ENCODE data around the gene ARFIP1.
"Not testable (repeated sequence)": the region's sequence is repeated elsewhere in the genome, so short reads cannot be mapped to it uniquely, and the experiment has no call there.

The ARFIP1 gene, protein sequence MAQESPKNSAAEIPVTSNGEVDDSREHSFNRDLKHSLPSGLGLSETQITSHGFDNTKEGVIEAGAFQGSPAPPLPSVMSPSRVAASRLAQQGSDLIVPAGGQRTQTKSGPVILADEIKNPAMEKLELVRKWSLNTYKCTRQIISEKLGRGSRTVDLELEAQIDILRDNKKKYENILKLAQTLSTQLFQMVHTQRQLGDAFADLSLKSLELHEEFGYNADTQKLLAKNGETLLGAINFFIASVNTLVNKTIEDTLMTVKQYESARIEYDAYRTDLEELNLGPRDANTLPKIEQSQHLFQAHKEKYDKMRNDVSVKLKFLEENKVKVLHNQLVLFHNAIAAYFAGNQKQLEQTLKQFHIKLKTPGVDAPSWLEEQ

DNA sequence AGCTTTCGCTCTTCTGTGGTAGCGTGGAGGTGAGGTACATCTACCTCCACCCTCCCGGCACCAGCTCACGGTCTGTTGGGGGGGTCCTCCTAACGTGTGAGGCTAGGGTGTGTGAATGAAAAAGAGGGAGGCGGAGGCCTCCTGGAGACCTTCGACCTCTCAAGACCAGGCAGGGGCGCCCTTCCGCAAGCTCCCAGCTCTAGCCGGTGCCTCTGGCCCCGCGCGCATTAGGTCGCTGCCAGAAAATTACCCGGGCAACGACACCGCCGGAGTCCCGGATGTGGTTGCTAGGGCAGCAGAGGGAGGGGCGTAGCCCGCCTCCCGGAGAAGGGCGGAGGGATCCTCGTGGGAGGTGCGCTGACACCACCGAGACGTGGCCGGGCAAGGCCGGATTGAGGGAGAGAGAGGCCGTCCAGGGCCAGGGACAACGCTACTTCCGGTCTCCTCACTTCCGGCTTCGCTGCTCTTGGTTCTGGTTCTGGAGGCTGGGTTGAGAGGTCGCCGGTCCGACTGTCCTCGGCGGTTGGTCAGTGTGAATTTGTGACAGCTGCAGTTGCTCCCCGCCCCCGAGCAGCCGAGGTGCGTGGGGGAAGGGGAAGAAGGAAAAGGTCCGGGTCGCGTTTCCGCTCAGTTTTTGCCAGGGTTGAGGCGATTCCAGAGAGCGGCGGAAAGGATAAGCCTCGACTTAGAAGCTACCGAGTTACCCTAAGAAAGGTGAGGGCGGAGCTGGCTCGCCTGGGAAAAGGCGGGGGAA is at the start of gene ARFIP1, which contains the start of gene TIGD4:
Gene ARFIP1 (plus strand): TSS at position 442 of the 754 bp plus-strand sequence. CDS start 49,680 bp downstream, outside the sequence.
Gene TIGD4 (minus strand): TSS at position 218 of the 754 bp plus-strand sequence. CDS start 8,726 bp downstream, outside the sequence.
- DNase-seq, result peak; percentile 92

DNA sequence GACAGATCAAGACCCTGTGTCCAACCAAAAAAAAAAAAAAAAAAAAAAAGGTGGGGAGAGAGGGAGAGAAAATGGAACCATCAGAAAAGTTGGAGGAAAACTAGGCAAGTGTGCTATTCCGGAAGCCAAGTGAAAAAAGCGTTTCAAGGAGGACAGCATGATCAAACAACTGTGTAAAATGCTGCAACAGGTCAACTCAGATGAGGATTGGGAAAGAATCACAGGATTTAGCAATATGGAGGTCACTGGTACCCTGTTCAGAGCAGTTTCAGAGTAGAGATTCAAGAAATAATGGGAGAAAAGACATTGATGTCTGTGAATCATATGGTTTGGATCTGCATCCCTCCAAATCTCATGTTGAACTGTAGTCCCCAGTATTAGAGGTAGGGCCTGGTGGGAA is 47.8 kb upstream of the ARFIP1 start:
- no peak for DNase-seq

DNA sequence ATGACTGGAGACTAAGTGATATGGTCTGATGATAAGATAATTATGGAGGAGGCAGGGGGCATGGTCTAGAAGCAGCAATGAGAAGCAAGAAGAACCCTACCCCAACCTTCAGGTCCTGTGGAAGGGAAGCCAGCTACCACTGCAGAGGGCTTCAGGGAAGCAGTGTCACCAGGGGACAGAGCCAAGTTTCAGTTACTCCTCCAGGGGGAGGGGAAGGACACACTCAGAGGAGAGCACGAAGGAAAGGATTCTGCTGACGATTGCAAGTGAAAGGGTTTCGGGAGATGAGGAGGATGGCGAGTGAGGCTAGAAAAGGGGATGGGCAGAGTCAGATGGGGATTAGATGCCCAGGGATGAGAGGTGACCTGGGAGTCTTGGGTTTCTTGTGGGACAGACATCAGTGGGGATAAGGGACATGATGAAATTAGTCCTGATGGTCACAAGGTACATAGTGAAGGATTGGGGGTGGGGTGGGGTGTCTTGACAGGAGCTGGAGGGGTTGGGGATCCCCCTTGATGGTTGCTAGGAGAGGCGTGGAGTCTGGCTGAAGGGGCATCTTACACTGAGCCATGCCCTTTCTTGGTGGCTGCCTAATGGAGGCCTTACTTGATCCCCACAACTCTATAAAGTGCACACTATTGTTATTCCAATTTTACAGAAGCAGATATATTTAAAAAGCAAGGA is 45.6 kb upstream of the ARFIP1 start:
- DNase-seq, result no peak

DNA sequence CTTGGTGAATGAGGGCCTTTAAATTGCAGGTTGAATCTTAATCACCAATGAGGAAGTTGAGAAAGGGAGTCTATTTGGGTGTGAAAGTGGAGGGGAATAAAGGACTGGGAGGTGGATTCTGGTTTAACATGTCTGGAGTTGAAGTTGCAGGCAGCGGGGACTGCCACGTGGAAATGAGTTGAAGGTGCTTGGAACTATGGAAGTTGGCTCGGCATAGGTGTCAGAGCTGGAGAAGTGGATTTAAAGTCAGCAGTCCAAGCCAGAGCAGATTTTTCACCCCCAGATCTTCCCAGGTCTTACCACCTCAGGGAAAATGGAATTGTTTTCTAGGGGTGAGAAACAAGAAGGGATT is 45.1 kb upstream of the ARFIP1 start:
- no peak for DNase-seq

DNA sequence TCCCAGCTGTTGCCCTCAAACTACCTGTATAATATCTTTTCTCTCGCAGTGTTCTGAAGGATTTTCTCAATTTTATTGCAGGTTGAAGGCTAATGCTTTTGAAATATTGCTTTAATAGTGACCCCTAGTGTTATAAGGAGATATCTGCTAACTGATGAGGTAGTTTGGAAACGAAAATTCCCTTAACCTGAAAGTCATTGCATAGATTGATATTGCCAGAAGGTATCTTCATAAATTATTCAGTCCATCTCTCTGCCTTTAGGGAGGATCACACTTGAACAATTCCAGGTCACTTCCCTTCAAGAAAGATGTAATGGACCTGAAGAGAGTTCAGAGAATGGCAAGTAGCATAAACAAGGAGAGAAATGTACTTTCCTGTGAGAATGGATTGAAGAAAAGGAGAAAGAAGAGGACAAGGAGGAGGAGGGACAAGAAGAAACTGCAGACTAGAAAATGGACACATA is 44.3 kb upstream of the ARFIP1 start:
- DNase-seq, result no peak

DNA sequence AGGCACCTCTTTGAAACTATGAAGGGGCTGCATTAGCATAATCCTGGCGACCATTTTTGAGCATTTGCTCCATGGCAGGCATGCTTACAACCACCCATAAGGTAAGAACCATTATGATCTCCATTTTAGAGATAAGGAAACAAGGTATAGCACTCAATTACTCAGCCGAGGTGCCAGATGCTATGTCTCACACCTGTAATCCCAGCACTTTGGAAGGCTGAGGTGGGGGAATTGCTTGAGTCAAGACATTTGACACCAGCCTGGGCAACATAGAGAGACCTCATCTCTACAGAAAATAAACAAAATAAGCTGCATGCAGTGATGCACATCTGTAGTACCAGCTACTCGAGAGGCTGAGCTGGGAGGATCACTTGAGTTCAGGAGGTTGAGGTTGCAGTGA is 43.8 kb upstream of the ARFIP1 start:
- DNase-seq, result no peak

DNA sequence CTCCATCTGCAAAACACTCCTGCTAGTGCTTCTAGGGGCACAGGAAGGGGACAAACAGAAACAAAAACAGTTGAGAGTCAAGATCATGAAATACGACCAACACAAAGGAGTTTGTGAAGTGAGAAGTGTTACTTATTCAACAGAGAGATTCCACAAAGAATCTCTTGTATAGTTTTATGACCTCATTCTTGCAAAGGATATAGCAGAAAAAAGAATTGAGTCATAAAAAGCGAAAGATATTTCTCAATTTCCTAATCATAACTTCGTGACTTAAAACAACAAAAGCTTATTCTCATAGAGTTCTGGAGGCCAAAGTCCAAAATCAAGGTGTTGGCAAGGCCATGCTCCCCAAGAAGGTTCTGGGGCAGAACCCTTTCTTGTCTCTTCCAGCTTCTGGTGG is 40.9 kb upstream of the ARFIP1 start:
- no peak for DNase-seq

DNA sequence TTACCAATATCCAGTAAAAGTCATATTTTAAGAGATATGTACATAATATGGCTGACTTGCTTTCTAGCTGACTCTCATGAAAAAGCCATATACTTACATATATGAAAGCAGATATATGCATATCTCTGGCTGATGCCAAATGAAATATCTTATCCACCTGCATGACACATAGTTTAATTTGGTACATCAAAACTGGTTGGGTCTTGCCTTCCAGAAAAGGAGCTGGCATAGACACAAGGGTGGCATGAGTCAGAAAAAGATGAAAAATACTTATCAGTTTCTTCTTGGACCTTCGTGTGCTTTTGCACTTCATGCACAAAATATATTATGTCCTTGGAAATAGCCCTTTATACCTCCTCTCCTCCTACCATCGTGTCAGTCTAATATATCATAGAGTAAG is 32.3 kb upstream of the ARFIP1 start:
- no peak for DNase-seq

DNA sequence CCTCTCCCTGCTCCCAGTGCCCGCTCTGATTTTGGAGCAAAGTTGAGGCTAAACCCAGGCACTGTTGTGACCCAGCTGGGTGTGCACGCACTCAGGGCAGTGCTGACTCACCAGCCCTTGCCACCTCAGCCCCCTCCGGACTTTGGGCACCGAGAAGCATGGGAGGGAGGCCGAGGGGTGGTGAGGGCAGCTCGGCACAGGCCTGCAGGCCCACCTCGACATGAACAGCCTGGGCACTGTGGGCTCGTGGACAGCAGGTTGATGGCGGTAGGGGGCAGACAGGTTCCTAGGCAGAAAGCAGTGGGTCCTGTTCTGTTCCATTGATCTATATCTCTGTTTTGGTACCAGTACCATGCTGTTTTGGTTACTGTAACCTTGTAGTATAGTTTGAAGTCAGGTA is 31.1 kb upstream of the ARFIP1 start:
- DNase-seq, result no peak

DNA sequence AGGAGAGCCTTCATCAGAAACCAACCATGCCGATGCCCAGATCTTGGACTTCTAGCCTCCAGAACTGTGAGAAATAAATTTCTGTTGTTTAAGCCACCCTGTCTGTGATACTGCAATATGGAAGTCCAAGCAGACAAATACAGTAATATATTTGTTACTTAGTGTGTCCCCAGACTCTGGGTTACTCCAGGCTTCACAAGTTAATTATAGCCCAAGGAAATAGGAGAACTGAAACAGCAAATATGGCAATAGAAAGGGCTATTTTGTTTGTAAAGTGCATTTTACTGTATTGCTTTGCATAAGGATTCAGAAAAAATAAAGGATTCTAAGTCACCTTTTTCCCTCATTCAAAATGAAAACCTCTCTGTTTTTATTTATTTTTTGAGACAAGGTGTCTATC is 16.0 kb upstream of the ARFIP1 start:
- DNase-seq, result no peak

DNA sequence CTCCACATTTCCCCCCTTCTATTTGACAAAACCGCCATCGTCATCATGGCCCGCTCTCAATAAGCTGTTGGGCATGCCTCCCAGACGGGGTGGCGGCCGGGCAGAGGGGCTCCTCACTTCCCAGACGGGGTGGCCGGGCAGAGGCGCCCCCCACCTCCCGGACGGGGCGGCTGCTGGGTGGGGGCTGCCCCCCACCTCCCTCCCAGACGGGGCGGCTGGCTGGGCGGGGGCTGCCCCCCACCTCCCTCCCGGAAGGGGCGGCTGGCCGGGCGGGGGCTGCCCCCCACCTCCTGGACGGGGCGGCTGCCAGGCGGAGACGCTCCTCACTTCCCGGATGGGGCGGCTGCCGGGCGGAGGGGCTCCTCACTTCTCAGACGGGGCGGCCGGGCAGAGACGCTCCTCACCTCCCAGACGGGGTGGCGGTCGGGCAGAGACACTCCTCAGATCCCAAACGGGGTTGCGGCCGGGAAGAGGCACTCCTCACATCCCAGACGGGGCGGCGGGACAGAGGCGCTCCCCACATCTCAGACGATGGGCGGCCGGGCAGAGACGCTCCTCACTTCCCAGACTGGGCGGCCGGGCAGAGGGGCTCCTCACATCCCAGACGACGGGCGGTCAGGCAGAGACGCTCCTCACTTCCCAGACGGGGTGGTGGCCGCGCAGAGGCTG is 14.6 kb upstream of the ARFIP1 start:
- DNase-seq, result not testable (repeated sequence)

DNA sequence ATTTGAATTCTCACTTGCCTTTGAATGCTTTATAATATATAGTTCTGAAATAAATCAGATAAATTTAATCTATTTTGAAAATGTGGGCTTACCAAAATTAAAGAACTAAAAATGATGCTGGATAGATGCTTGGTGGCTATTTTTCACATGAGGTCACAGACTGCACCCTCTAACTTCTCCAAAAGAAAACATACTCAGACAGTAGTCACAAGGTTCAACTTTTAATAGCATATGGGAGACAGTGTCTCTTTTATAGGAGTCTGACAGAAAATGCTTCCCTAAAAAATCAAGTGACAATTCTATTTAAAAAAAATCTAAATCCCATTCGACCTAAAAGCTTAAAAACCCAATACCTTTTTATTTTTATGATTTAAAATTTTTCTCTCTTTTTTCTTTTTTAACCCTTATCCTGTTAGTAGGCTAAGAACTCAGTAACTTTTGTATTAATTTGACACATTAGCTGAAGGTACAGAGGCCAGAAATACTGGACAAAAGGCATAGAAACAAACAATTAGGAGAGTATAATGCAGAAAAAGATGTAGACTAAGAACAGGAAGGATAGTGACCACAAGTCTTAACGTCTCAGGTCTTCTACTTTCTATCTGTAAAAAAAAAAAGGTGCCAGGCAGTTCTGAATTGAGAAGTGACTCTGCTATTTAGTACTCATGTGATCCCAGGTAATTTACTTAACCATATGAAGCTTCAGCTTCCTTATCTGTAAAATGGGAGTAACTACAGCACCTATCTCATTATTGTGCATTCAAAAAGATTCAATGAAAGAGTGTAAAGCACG is 7.8 kb upstream of the ARFIP1 start:
- DNase-seq, result no peak

DNA sequence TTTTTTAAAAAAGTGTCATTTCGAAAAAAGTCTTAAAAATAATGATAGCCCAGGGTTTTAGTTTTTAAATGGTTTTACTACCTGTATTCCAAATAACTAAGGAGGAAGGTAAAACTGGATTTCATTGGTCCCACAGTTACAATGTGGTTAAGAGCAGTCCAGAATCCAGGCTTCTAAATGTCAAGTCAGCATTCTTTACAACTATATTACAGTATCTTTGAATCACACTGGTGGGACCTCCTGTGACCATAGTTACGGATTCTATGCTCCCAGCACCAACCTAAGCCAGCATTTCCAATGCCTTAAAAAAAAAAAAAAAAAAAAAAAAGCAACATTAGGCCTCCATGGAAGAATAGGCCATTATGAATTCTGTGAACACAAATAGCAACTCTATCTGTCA is 6.4 kb upstream of the ARFIP1 start:
- DNase-seq, result no peak

DNA sequence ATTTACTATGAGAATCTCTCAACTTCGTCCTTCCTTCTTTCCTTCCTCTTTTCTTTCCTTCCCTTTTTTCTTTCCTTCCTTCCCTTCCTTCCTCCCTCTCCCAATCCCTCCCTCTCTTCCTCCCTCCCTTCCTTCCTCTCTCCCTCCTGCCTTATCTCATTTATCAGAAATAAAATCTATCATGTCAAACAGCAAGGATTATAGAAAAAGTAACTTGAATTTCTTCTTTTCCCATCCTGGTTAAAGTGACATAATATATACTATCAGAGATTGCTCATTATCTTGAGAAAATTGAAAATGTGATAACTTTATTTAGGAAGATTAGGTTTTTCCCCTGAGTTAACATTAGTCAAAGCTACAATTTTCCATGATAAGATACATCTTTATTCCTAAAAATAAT is 5.8 kb upstream of the ARFIP1 start:
- no peak for DNase-seq

DNA sequence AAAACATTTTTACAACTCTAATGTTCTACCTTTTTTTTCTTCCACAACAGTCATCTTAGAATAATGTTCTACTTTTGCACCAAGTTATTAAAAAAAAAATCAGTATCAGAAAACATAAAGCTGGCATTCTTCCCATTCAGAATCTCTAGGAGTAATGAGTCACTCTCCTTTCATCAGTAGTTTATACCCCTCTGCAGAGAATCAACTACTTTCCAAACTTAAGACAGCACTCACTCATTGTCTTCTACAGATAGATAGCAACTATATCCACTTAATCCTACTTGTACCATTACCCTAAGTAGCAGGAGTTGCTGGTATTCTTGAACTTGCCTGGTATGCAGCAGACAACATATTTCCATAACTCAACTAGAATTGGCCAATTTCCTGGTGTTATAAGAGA is 3.4 kb upstream of the ARFIP1 start:
- DNase-seq, result no peak

DNA sequence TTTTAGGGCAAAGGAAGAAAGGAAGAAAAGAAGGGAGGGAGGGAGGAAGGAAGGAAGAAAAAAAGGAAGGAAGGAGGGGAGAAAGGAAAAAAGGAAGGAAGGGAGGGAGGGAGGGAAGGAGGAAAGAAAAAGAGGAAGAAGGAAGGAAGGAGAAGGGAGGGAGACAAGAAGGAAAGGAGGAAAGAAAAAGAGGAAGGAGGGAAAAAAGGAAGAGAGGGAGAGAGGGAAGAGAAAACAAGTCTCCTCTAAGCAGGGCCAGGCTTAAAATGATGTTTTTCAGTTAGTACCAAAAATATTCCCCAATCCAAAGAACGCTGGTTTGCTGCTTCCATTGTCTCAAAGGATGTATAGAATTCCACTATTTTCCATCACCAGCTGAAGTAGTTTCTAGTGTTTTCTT is 2.3 kb upstream of the ARFIP1 start:
- DNase-seq, result no peak

DNA sequence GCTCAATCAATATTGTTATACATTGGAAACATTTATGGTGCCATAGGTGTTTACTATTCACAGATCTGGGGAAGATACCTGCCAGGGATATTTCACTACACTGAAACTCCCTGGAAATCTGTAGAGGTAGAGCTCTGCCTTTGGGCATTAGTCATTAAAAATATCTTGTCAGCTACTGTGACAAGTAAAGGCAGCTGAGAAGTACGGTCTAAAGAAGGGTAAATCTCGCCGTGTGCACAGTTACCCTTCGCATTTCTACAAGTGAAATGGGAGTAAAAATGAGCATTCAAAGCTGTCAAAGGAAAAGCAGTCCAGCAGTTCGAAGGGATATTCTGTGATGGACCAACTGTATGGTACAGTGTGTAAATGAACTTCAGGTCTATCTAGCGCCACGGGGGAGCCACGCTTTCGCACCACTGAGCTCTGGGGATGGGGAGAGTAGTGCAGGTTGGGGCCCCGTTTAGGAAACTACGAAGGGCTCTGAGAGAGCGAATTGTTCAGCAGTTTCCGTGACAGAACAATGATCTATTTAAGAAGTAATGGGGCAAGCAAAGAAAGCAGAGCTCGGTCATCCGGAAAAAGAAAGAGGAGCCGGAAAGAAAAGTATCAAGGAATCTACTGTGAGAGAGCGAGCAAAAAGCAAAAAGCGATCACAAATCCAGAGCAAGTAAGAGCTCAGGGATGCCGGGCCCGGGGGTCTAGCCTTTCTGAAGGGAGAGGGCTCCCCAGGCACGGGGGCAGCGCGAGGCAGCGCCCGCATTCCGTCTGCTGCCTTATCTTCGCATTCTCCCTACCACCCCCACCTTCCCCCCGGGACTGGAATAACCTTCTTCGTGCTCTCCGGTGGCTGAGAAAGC is 870 bp upstream of the ARFIP1 start:
- peak; percentile 11 for DNase-seq

DNA sequence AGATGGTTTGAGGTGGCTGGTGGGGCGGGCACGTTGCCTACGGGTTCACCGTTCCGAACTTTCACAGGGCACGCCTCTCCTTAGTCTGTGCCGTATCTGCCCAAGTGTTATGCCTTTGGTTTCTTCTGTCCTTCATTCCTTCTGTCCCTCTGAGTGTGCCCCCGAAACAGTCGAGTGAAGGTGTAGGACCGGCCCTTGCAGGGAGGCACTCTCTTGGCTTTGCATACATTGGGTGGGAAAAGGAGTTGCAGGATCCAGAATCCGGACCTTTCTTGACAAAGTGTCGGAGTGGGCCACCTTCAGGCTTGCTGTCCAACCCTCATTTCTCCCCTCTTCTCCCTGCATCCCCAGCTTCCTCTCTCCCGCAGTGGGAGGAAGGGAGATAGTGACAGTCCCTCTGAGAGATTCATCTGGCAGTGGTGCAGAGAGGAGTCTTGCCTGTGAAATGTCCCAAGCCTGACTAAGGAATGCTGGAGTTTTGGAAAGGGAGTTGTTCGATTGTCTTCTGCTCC is 569 bp downstream of the ARFIP1 start:
- no peak for DNase-seq

DNA sequence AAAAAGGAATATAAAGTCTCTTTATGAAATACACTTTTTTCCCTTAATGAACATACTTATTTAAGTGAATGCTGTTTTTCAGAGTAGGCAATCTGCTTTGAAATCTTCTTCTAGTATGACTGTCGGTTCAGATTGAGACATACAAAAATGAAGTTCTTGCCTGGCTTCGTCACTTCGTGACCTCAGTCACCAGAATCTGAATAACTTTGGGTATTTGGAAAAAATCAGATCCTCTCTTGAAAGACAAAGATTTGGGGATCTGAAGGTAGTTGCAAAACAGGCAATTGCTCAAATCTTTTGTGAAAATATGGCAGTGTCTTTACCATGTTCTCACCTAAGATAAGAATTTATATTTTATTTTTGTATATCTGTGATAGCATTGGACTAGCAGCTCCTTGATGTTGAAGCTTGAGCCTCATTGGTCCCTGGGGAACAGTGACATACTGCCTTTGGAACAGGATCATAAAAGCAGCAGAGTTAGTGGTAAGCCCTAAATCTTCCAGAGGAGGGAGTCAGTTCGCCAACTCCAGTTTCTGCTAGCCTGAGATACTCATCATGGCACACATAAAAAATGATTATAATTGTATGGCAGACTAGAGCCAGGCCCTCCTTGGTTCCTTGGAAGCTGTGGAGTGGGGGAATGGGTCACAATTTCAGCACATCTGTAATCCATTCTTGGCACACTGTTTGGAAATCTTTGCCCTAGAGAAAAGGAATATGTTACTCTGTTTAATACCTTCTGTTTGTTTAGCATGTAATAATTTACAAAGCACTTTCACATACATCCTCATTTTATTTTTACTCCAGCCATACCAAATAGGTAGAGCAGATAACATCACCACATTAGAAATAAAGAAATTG is 5.0 kb downstream of the ARFIP1 start:
- DNase-seq, result no peak
